Activated T-cell treated with anti-CD3 and anti-CD28 coated beads, Interleukin-2, amount 50 U/mL, for 1 hour (primary cell): ENCODE data around the gene MAX.
"Not testable (repeated sequence)": the region's sequence is repeated elsewhere in the genome, so short reads cannot be mapped to it uniquely, and the experiment has no call there.

Source experiments
- DNase-seq: peaks from one replicate; pipeline ENCODE4 v3.0.0-alpha.2; 2020

MAX gene

DNA sequence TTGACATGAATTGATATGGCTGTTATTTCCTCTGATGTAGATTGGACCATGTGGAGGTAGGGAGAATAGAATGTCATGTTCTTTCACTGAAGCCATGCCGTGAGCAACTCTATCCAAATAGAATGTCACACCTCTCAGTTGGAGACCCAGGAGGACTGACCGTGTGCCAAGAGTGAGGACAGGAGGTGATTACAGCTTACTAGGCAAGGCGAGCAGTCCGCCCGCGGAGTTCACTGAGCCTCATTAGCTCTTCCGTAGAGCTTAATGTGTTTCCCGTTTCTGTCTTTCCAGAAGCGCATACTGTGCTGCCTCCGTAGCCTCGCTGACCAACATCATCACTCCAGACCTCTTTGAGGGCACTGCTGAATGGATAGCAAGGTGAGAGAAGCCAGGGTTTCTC is 70.0 kb downstream of the MAX start:
- no peak for DNase-seq

DNA sequence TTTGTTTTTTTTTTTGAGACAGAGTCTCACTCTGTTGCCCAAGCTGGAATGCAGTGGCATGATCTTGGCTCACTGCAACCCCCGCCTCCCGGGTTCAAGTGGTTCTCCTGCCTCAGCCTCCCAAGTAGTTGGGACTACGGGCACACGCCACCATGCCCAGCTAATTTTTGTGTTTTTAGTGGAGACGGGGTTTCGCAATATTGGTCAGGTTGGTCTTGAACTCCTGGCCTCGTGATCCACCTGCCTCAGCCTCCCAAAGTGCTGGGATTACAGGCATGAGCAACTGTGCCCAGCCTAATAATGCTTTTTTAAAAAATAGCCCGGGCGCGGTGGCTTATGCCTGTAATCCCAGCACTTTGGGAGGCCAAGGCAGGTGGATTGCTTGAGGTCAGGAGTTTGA is 71.0 kb downstream of the MAX start:
- not testable (repeated sequence) for DNase-seq

DNA sequence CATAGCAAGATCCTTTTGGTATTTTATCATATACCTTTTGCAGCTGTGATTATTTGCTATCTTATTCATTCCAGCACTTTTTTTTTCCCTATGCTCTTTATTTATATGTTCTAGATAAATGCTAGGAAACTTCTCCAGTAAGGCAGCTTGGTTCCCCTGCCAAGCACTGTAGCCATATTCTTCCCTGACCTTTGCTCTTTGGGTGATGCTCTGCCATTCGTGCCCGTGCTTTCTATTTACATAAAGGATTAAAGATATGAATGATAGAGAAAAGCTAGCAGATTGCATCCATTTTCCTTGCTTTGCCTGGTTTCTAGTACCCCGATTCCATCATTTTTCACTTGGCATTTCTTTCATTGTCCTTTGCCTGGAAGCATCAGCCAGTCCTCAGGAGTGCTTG is 73.4 kb downstream of the MAX start:
- DNase-seq, result no peak

DNA sequence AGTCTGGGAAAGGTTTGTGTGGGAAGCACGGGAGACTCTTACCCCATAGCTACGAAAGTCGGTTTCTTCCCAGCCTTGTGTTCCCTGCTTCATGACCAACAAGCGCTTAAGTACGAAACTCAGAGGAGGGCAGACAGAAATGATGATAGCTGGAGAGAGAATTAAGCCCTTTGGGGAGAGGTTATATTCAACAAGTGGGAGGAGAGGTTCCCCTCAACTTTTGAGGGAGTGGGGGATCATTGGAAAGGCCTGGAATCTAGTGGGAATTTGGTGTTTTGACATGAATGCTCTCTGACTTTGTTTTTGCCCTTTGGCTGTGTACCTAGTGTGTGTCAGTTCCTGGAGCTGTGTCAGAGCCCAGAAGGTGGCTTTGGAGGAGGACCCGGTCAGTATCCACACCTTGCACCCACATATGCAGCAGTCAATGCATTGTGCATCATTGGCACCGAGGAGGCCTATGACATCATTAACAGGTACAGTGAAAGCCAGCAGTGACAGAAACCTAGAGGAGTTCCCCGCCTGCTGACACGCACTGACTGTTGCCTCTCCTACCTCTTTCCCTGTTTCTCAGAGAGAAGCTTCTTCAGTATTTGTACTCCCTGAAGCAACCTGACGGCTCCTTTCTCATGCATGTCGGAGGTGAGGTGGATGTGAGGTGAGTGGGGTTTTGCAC is 75.1 kb downstream of the MAX start:
- no peak for DNase-seq

DNA sequence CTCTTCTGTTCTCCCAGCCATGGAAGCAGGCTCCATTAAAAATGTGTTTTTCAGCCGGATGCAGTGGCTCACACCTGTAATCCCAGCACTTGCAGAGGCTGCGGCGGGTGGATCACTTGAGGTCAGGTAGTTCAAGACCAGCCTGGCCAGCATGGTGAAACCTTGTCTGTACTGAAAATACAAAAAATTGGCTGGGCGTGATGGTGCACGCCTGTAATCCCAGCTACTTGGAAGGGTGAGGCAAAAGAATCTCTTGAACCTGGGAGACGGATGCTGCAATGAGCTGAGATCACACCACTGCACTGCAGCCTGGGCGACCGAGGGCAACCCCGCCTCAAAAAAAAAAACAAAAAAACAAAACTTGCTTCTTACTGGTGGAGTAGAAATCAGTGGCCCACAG is 75.8 kb downstream of the MAX start:
- no peak for DNase-seq

DNA sequence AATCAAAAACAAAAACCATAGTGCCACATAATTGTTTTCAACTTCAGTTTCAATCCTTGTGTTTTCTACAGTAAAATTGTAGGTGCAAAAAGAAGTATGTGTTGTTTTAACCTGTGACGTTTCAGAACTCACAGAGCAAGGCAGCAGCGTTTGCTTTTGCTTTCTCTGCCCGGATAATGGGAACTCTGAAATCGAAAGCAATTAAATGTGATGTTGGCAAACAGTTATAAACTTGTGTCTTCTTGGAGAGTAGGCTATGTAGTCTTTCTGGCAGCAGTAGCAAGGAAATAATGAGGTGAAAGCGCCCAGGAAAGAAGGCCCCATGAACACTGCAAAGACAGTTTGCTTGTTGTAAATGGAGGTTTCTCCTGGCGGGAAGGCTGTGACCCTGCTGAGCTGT is 76.5 kb downstream of the MAX start:
- no peak for DNase-seq
